HG02678 (cell line): ENCODE results near the gene NAA15.
"Not testable (repeated sequence)": the region's sequence is repeated elsewhere in the genome, so short reads cannot be mapped to it uniquely, and the experiment has no call there.

ENCODE experiments used
- ATAC-seq: cut with Tn5 transposase; IDR thresholded peaks from one replicate; pipeline ENCODE4 v1.9.1; 2021; ENCODE audit warnings: mild to moderate bottlenecking, moderate library complexity; ENCODE audit not compliant: unreplicated experiment

The NAA15 gene

GRCh38 chr4:139301113-139301820, at the start of gene NAA15:
TSS of gene NAA15 (plus strand) at chr4:139301505. CDS start at chr4:139301778, 273 bp downstream.
- peak; percentile 85 for ATAC-seq

GRCh38 chr4:139253046-139253445, 48.3 kb upstream of the NAA15 start:
- no peak for ATAC-seq

DNA sequence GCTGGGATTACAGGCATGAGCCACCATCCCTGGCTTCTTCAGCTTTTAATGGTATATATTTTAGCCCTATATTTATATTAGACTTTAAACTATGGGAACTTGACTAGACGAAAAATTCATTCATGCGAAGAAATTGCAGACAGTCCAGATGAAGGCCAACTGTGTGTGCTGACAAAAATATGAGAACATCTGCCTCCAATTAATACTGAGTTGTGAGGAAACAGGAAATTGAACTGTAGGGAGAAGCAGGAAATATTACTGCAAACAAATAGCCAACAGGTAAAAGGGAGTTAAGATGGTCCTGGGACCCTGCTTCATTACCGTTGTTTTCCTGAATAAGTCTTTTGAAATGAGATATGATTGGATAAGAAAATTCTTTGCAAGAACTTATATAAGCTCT, 47.6 kb upstream of the NAA15 start:
- no peak for ATAC-seq

GRCh38 chr4:139255581-139255980, 45.7 kb upstream of the NAA15 start:
- ATAC-seq: not testable (repeated sequence)

GRCh38 chr4:139256349-139256748, 45.0 kb upstream of the NAA15 start:
- no peak for ATAC-seq

DNA sequence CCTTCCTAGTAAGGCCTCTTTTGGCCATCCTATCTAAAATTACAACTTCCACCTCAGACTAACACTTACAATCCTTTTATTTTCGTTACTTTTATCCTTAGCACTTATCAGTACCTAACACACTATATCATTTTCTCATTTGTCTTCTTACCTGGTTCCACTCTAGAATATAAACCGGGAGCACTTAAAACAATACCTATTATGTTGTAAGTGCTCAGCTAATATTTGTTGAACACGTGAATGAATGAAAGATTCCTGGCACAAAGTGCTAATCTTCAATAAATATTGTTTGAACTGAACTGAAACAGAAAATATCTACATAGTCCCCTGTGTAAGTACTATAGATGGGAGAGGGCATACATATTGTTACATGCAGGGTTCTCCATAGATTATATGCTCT, 35.7 kb upstream of the NAA15 start:
- no peak for ATAC-seq

GRCh38 chr4:139266208-139266582, 35.1 kb upstream of the NAA15 start:
- no peak for ATAC-seq

DNA sequence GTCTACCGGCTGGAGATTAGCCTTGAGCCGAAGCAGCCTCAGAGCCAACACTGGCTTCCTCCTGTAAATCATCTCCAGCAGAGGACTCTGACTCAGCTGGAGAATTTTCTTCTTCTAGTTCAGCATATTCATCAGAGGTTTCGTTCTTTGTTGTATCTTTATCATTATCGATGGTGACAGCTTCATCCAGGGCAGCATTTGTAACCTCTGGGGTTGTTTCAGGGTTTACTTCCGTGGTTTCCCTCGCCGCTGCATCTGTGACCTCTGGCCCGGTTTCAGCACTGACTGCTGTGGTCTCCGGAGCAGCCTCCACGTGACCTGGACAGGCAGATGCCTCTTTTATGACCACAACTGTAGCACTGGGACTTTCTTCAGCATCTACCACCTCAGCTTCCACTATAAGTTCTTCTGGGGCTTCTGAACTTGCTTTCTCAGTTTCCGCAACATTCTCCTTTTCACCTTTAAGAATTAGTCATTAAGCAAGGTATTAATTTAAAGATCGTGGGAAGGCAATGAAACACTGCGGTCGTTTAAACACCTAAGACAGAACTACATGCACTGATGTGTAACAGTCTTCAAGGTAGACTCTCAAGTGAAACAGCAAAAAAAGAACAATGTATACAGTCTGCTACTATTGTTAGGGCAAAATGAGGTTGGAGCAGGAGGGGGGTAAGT, 34.6 kb upstream of the NAA15 start:
- ATAC-seq: peak; percentile 97

DNA sequence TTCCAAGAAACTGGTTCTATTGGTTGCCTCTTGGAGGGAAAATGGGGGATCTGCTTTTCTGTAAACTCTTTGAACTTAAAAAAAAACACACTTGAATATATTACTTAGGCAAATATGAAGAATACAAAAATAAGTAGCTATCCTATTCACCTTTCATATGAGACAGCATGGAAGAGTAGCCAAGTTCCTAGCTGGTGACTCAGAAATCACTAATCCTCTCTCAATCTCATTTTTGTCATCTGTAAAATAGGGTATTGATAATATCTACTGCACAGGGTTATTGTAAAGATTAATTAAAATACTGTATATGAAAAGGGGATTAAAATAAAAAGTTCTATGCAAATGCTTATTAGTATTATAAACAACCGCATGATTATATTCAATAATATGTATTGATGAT, 34.0 kb upstream of the NAA15 start:
- ATAC-seq: no peak

DNA sequence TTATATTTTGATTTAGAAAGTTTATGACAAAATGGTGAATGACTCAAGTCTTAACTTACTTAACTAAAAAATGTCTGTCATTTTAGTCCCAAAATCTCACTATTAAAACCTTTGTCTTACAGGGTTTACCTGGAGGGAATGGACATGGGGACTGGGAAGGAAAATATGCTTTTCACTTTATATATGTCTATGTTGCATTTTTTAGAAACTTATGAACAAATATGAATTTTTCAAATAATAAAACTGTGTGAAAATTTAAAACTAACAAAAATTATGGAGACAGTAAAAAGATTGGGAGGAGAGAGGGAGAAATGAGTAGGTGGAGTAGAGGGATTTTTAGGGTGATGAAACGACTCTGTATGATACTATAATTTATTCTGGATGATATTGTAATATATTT, 27.5 kb upstream of the NAA15 start:
- no peak for ATAC-seq

DNA sequence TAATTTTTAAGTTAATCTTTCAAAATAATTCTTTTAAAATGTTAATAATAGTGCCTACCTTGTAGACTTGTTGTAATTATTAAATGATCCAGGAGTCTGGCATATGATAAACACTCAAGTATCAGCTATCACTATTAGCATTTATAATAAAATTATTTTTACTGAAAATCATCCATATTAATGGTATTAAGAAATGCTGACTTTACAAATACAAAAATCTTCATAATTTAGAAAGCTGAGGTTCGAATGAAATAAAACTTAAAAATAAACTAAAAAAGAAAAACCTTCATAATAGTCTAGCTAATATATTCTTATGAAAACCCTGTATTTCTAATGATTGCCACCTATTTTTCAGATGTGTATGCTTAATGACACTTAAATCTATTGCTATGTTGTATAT, 26.5 kb upstream of the NAA15 start:
- no peak for ATAC-seq

GRCh38 chr4:139275281-139275735, 26.0 kb upstream of the NAA15 start:
- no peak for ATAC-seq

- no peak for ATAC-seq
Measured at GRCh38 chr4:139278485-139278884, 22.8 kb upstream of the NAA15 start.

DNA sequence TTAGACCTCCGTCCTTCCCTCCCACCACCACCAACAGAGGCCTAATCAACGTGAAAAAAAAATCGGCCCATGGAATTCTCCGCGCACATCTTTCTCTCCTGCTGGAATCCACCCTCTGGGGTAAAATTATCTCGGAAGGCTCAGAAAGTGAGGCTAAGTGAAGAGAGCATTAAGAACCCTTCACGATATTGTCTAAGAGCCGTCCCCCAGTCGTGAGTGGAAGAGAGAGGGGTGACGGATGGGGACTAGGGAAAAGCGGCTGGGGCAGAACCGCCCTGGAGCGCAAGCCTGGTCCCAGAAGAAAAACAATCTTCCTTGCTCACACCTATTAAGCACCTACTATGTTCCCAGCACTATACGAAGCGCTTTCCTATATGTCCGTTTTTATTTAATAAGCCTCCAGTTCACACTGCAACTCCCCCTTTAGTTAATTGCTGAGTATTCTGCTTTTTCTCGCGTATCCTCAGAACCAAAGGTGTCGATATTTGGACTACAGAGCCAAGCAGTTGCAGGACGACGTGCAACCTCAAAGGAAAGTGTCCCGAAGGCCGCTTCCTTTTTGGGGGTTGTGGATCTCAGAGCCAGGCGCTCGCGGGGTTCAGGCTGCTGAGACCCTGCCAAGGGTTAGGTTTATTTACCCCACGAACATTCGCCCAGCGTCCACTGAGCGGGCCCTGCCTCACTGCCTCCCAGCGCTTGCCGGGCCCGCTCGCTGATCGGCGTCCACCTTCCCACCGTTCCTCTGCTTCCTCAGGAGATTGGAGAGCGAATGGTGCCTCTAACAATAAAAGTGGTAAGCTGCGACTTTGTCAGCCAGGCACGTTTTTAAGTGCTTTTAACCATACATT, 22.2 kb upstream of the NAA15 start:
- ATAC-seq: no peak

- peak; percentile 49 for ATAC-seq
Measured at GRCh38 chr4:139279760-139280620, 21.3 kb upstream of the NAA15 start, which contains the start of gene MGARP. TSS of gene MGARP (minus strand) at chr4:139280225. CDS start at chr4:139280158, 67 bp downstream.

GRCh38 chr4:139282065-139282720, 19.1 kb upstream of the NAA15 start:
- ATAC-seq: no peak

- ATAC-seq: no peak
Measured at GRCh38 chr4:139282721-139283075, 18.6 kb upstream of the NAA15 start.

DNA sequence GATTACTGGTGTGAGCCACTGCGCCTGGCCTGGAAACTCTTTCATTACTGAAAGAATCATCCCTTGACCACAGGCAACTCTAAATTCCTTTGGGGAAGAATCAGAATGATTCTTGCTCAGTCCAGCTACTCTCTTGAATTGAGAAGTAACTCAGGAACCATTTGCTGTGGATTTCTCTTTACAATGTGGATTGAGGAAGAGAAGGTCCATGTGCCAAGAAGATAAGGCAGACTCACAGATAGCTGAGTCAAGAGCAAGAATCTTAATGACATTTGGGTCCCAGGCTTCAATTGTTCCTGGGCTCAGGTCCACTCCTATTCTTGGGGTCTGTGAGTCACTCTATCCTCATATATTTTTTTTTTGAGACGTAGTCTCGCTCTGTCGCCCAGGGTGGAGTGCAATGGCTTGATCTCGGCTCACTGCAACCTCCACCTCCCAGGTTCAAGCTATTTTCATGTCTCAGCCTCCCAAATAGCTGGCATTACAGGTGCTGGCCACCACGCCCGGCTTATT, 15.1 kb upstream of the NAA15 start:
- no peak for ATAC-seq

DNA sequence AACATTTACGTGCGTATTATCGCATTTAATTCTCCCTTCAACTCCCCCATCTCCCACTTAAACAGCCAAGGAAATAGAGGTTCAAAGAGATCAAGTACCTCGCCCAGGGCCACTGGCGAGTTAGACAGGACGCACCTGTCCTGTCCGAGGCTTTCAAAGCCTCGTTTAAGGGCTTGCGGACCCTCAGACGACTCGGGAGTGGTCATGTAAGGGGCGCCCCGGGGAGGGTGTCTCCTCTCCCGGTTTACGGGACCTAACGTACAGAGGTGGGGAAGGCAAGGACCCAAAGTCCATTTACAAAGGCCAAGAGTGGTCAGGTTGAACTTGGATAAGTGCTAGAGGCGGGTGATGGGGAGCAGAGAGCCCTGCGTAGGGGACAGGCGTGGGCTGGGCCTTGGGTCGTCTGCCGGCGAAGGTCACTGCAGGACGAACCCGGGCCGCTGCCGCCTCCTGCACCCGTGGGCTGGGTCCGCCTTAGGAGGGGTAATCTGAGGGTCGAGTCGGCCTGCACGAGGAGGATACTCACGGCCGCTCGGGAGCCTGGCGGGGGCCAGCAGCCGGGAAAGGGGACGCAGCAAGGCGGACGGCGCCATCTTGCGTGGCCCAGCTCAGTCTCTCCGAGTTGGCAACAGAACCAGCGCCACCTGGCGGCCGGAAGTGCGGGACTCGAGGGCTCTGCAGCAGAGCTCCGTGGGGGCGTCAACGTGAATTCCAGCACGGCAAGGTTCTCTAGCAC, 5.9 kb upstream of the NAA15 start:
- ATAC-seq: peak; percentile 91
